Hematopoietic multipotent progenitor cell treated with erythropoietin and hydrocortisone succinate and interleukin-3 and kit ligand, for 8 days (in vitro differentiated cells): ENCODE measurements around the gene MS4A15.
A peak's percentile ranks its signal among the peaks of the same experiment; 100 is the strongest.
"Not testable (repeated sequence)": the region's sequence is repeated elsewhere in the genome, so short reads cannot be mapped to it uniquely, and the experiment has no call there.

Source experiments
- DNase-seq: peaks from one replicate; pipeline ENCODE4 v3.0.0-alpha.2; 2015

The MS4A15 gene

DNA sequence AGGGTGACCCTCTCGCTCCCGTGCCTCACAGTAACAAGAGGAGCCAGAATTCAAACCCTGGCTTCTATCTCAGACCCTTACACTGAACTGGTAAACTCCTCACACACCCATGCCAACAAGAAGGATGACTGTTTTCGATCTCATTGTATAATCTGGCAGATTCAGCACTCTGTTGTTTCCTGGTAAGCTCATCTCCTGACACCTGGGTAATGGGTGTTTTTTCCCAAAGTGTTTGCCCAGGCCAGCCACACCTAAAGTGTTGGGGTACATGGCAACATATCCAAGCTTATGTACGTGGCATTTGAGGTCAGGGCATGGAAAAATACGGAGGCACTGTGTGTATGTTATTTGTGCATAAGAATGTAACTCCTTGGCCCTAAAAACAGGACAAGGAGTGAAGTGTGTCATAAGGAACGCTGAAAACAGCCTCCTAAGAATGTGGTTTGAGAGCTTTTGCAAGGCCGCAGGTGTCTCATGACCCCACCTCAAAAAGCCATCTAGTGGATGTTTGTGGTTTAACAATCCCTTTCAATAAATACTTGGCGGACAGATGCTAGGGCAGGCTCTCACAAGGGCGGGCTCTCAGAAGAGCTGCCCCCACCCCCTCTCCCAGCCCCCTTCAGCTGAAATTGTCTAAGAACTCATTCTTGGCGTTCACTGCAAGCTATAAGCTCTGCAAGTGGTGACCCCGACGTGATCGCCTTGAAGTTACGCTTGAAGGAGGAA, at the start of gene MS4A15:
Gene MS4A15 (plus strand): TSS at position 561 of the 726 bp plus-strand sequence. CDS start 6,867 bp downstream, outside the sequence.
- DNase-seq = peak; percentile 46

GRCh38 chr11:60706931-60707330, 49.7 kb upstream of the MS4A15 start:
- no peak for DNase-seq

GRCh38 chr11:60710482-60710881, 46.2 kb upstream of the MS4A15 start:
- no peak for DNase-seq

GRCh38 chr11:60711276-60711675, 45.4 kb upstream of the MS4A15 start:
- no peak for DNase-seq

GRCh38 chr11:60713423-60713822, 43.2 kb upstream of the MS4A15 start:
- not testable (repeated sequence) for DNase-seq

DNA sequence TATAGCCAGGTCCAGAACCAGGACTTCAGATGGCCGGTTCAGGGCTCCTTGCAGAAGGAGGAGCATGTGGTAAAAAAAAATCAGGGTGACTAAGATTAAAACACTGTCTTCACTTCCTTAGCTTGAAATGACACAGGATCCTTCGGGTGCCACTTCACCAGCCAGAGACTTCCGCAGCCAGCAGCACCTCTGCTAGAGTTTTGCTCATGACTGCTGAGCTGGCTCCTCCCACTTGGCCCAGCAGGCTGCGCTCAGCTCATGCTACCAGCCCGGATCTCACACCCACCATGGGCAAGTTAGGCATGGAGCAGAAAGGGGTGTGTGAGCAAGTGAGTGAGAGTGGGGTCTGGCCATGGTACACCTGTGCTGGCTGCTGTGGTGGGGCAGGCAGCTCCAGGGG, 38.7 kb upstream of the MS4A15 start:
- DNase-seq = no peak

GRCh38 chr11:60718524-60719316, 37.9 kb upstream of the MS4A15 start:
- no peak for DNase-seq

GRCh38 chr11:60719391-60719790, 37.3 kb upstream of the MS4A15 start:
- DNase-seq = no peak

GRCh38 chr11:60720460-60720859, 36.2 kb upstream of the MS4A15 start:
- DNase-seq = no peak

DNA sequence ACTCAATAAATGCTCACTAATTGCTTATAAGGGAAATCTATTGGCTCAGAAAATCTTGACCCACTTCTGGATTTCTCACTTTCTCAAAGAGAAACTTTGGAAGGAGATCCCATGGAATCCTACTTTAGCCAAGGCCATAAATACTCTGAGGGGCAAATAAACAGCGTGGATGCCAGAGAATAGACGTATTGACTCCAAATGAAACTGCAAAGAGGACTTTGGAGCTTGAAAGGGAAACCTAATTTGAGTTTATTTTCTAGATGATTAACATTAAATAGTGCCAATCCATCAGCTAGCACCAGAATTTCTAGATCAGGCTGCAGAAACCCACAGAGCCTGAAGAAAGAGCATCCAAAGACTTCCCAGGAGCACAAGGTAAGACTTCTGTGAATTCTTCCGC, 32.2 kb upstream of the MS4A15 start, which contains the start of gene MS4A18:
Gene MS4A18 (plus strand): TSS at position 301 of the 400 bp plus-strand sequence.
- DNase-seq = no peak

- DNase-seq = no peak
Observed at GRCh38 chr11:60725592-60725991, 31.1 kb upstream of the MS4A15 start.

DNA sequence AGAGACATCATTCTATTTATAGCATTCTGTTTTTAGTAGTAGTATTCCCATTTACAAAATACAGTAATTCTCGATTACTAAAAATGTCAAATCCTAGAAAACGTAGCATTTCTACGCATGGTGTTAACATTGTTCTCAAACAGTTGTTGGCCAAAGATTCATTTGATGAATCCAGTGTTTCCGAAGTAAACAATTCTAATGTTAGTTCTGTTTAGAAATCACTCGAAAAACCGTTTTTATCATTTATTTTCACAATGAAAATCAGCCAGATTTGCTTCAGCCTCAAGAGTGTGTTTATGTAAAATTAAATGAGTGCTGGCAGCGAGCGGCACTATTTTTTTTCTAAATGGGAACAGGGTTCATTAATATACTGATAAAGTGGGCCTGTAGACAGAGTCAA, 25.1 kb upstream of the MS4A15 start:
- DNase-seq = no peak

DNA sequence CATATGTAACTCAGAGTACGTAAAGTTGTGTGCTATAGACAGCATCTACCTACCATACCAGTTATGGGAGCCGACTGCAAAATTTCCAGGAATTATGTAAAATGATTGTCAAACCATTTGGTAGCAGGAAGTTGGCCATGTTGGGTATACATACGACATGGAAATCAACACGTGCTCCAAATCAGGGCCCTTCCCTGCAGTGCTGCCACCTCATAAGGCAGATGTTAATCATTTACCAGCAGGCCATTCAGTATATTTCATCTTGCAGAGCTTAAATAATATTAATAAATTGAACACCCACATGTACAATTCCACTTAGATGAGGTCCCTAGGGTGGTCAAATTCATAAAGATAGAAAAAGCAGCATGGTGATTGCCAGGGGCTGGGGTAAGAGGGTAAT, 22.4 kb upstream of the MS4A15 start:
- DNase-seq = no peak

GRCh38 chr11:60739114-60739513, 17.6 kb upstream of the MS4A15 start:
- no peak for DNase-seq

DNA sequence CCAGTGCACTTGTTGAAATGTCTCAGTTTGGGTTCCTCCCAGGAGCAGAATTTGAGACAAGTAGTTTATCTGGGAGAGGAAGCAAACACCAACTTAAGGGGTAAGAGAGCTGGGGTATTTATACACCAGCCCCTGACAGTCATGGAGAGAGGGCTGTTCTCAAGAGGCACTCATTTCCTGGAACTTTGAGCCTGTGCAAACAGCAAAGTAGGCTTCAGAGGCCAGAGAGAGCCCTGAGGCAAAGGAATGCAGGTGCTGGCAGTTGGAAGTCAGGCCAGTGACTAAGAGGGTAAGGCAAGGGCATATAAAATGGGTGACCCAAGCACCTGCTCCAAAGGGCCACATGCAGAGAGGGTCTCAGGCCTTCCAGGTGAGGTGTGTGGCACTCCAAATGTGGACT, 16.1 kb upstream of the MS4A15 start:
- no peak for DNase-seq

DNA sequence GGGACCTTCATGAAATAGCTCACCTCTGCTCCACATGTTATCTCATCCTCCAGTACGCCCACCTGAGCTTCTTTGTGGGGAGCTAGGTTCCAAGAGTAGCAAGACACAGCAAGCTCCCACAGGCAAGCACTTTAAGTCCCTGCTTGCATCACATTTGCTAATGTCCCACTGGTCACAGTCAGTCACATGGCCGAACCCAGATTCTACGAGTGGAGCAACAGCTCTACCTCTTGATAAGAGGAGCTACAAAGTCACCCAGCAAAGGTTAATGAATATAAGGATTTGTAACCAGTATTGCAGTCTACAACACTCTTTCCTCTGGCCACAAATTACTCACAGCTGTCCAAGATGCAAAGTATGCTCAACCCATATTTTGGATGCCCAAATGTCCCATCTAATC, 15.2 kb upstream of the MS4A15 start:
- no peak for DNase-seq

DNA sequence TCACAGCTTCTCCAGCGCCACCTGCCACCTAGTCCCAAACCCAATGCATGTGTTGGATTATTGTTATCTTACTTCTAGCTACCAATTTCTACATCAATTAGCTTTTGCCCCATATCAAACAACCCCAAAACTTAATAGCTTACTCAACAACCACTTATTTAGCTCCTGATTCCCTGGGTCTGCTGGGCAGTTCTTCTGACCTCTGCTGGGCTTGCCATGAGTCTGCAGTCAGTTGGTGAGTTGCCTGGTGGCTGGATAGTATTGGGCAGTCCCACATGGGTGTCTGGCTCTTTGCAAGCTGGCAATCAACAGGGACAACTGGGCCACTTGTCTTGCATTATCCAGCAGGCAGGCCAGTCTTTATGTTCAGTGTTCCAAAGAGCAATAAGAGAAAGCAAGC, 13.6 kb upstream of the MS4A15 start:
- DNase-seq = no peak

DNA sequence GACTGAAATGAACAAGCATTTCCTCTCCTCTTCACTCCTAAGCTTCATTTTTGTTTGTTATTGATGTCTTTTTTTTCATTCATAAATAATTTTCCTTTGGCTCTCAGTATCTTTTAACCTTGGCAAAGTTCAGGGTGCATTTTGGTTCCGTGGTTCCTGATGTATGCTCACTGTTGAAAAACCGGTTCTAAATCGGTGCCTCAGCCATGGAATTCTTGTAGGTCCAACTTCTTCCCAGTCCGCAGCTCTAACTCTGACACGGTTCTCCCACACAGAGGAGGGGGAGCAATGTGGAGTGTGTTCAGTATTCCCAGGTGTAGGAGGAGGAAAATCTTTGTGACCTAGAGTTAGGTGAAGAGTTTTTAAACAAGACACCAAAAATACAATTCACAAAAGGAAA, 12.6 kb upstream of the MS4A15 start:
- DNase-seq = no peak

- no peak for DNase-seq
Observed at GRCh38 chr11:60747359-60747873, 9.3 kb upstream of the MS4A15 start.

DNA sequence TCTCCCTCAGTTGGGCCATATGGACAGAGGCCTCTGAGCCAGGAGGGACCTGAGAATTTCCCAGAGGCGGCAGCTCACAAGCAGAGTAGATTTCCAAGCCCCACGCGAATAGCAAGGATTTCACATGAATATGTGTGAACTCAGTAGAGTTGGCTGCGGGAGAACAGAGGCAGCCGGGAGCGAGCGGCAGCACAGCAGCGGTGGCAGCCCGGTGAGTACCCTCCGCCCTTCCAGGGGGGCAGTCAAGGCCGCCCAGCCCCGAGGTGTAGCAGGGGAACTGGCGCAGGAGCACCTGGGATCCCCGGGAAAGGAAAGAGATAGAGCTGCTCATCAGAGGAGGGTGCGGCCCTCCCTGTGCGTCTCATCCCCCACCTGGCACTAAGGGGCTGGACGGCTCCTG, 8.4 kb upstream of the MS4A15 start:
- no peak for DNase-seq

DNA sequence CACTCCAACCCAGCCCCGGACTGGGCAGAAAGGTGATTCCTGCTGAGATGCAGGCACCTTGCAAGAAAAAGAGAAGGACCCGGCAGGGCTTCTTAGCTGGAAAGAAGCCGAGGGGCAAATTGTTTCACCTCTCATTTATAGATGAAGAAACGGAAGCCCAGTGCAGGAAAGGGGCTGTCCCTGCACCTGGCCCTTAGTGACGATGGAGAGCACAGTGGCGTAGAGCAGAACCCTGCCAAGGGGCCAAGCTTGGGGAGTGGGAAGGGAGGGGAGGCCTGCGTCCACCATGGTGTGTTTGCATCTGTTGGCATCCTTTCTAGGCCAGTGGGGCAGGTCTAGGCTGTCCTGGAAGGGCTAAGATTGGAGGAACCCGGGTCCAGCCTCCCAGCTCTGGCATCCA, 7.8 kb upstream of the MS4A15 start:
- no peak for DNase-seq

- no peak for DNase-seq
Observed at GRCh38 chr11:60750911-60751310, 5.8 kb upstream of the MS4A15 start.

GRCh38 chr11:60753309-60753708, 3.4 kb upstream of the MS4A15 start:
- peak; percentile 11 for DNase-seq

GRCh38 chr11:60754887-60755286, 1.8 kb upstream of the MS4A15 start:
- DNase-seq = no peak
